ENCODE data around the gene AMBRA1.

AMBRA1 gene

DNA sequence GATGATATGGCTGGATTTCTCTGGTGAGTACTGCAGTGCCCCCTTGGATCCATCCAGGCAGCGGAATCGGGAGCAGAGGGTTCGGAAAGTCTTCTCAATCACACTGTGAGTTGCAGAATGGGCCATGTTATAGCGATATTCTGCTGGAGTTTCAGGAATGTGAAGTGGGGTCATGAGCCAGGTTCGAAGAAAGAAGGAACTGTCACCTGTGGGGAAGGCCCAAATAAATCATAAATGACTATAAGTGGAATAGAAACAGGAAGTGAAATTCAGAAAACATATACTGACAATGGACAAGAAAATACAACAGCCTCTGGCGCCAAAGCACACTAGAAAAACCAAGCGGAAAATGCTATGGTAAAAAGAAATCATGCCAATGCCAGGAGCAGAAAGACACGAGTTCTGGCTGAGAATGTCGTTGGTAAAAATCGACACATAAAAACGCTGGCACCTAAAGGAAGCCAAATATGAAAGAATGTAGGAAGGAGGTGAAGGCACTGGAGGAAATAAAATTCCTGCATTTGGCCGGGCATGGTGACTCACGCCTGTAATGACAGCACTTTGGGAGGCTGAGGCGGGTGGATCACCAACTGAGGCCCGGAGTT, 10.0 kb upstream of the AMBRA1 start:
- DNase-seq (ENCODE audit: insufficient read length, low spot score), result no peak
- TF ChIP-seq, protein P1, sequence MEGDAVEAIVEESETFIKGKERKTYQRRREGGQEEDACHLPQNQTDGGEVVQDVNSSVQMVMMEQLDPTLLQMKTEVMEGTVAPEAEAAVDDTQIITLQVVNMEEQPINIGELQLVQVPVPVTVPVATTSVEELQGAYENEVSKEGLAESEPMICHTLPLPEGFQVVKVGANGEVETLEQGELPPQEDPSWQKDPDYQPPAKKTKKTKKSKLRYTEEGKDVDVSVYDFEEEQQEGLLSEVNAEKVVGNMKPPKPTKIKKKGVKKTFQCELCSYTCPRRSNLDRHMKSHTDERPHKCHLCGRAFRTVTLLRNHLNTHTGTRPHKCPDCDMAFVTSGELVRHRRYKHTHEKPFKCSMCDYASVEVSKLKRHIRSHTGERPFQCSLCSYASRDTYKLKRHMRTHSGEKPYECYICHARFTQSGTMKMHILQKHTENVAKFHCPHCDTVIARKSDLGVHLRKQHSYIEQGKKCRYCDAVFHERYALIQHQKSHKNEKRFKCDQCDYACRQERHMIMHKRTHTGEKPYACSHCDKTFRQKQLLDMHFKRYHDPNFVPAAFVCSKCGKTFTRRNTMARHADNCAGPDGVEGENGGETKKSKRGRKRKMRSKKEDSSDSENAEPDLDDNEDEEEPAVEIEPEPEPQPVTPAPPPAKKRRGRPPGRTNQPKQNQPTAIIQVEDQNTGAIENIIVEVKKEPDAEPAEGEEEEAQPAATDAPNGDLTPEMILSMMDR (IDR thresholded peaks at IDR 0.05; ENCODE audit: insufficient read depth, missing control alignments), result no peak
- FAIRE-seq, result no peak

DNA sequence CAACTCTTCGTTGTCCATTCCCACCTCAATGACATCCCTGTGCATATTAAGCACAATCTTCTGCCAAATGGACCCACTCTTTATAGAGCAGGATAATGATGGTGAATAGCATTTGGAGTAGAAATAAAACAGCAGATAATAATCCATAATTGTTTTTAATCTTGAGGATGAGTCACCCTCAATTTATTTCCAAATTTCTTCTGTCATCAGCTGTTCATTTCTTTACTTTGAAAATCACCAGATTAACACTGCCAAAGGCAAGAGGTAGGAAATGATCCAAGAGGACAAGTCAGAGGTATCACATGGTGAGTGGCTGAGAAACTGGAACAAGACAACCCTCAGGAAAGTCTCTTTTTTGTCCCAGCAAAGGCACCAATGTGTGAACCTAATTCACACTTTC, 7.3 kb upstream of the AMBRA1 start:
- FAIRE-seq (no peak), DNase-seq (ENCODE audit: insufficient read length, low spot score) (no peak)
- TF ChIP-seq, protein P1 (IDR thresholded peaks at IDR 0.05; ENCODE audit: insufficient read depth, missing control alignments), result no peak

DNA sequence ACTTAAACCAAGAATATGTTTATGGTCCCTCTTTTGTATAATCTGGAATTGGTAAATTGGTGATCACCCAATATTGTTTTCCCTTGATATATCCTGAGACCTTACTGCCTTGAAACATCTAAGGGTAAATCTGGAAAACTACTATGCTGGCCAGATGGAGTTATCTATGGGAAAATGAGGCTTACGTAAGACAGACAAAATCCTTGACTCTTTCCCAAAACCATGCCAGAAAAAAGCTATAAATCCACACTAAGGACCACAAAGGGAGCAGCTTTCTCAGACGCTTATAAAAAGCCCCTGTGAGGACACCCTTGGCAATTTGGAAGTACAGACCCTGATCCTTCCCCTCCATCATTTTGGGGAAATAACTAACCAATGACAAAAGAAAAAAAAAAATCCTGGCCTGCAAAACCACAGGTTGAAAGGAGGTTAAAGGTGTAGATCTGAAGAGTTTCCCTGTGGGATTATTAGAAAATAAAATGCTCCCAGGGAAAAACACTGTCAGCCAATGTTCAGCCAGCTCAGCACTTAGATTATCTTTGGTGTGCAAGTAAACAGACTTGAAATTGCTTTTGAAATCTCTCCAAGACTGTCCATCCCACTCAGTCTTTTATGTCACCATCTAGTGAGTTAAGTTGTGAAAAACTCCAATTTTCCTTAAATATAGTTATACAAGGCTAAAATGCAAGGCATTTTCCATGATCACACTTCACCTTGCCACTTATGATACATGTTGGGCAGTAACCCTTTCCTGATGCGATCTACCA, 6.6 kb upstream of the AMBRA1 start:
- TF ChIP-seq, protein P1 (IDR thresholded peaks at IDR 0.05; ENCODE audit: insufficient read depth, missing control alignments), result no peak
- DNase-seq (ENCODE audit: insufficient read length, low spot score), result no peak
- FAIRE-seq, result no peak

DNA sequence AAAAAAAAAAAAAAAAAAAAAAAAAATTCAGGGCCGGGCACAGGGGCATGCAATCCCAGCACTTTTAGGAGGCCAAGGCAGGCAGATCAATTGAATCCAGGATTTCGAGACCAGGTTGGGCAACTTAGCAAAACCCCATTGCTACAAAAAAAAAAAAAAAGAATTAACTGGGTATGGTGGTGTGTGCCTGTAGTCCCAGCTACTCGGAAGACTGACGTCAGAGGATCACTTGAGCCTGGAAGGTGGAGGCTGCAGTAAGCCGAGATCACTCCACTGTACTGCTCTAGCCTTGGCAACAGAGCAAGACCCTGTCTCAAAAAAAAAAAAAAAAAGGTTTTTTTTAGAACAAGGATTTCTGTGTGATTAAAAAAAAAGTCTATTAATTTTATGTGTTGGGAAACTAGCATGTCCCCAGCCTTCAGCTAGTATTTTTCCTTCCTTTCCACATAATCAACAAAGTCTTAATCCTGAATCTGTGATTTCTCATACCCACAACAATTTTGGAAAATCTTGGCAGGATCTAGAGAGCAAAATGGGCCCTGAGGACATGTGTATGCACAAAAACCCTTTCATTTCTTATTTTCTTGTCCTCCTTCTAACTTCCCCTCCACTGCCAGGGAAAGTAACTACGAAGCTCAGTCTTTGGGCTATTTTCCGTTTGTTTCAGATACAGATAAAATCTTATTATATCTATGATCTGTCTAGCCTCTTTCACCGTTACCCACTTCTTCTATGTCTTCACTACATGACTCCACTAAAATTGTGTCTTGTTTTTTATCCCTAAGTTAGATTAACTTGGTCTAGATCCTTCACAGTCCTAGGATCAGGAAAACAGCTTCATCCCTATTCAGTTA, 5.7 kb upstream of the AMBRA1 start:
- DNase-seq (ENCODE audit: insufficient read length, low spot score) (no peak), FAIRE-seq (no peak)
- TF ChIP-seq, protein P1 (IDR thresholded peaks at IDR 0.05; ENCODE audit: insufficient read depth, missing control alignments), result no peak

DNA sequence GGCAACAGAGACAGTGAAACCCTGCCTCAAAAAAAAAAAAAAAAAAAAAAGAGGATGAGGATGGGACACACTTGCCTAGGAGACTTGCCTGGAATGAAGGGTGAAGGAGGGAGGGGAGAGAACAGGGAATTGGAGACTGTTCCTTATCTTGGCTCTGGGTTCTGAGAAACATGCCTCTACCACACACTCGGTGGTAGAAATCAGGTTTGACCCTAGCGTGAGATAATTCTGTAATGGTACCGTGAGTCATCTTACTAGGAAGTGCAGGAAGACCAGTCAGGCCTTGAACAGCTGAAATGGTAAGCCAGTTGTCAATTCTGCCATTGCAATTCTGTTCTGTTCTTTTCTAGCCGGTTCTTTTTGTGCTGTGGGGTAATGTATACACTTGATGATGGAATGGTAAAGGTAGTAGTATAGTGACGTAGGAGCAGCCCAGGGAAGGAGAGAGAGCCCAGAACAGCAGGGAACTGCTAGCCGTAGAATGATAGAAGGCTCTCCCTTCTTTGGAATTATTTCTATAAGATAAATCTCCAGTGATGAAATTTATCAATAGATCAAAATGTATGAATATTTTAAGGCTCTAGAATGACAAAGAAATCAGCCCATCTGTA, 3.9 kb upstream of the AMBRA1 start:
- TF ChIP-seq, protein P1 (IDR thresholded peaks at IDR 0.05; ENCODE audit: insufficient read depth, missing control alignments), result no peak
- no peak for FAIRE-seq
- no peak for DNase-seq (ENCODE audit: insufficient read length, low spot score)

DNA sequence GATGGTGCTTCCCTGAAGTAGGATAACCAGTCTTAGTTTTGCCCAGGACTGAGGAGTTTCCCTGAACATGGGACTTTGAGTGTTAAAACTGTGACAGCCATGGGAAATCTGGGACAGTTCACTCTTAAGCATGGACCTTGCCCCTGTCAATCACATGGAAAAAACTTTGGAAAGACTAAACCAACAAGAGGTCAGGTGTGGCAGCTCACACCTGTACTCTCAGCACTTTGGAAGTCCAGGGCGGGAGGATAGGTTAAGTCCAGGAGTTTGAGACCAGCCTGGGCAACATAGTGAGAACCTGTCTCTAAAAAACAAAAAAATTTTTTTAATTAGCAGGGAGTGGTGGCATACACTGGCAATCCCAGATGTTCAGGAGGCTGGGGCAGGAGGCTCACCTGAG, 3.3 kb upstream of the AMBRA1 start:
- no peak for FAIRE-seq
- TF ChIP-seq, protein P1 (IDR thresholded peaks at IDR 0.05; ENCODE audit: insufficient read depth, missing control alignments), result no peak

More for the DNA sequence above, 3.3 kb upstream of the AMBRA1 start:
- no peak for DNase-seq (ENCODE audit: insufficient read length, low spot score)
